GM19099 (cell line): Measurements from ENCODE around the gene HERC2.

Experiments used
- POLR2A ChIP-seq: IDR thresholded peaks from 3 replicates; pipeline ENCODE4 v1.6.1; 2011; ENCODE audit warnings: low read depth; ENCODE audit not compliant: insufficient read length; ENCODE audit errors: extremely low read depth

Gene HERC2

DNA sequence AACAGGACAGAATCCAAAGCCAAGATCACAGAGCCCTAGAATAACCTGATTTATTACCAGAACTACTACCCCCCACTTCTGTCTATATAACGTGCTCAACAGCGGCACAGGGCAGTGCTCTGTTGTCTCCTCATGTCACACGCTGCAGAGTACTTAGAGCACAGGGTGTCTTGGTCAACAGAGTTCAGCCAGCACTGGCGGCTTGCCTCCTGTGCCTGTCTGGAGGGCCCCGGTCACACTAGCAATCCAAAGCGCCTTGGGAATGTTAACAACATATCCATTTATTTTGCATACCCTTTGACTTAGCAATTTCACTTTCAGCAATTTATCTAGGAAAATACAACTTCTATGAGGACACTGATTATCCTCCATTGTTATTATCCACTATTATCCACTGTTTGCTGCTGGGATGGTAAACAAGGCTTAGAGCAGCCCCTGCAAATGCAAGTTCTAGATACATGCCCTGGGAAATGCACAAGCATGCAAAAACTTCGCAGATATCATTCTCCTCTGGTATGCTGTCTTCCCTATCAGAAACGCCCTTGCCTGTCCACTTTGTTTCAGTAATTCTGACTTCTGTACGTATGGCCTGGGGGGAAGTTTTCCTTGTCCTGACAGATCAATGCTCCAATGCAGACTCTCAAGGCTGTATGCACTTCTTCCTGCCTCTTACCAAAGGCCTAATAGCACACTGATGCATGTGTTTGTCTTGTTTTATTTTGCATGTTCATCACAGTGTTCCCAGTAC, 136.7 kb downstream of the HERC2 start:
- TF ChIP-seq POLR2A, result no peak

DNA sequence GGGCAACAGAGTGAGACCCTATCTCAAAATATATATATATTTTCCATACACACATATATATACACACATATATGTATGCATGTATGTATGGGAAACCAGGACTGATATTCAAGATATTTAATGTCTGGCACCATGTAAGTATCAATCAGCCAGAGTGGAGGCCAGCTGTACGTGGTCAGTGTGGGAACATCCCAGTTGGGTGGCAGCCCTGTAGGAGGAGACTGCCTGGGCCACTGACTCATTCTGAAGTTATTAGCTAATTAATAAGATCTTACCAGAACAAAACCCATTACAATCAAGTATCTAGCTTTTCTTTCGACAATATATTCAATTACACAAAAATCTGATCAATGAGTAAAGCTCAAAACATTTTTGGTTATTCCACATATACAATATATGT, 137.8 kb downstream of the HERC2 start:
- no peak for TF ChIP-seq POLR2A

DNA sequence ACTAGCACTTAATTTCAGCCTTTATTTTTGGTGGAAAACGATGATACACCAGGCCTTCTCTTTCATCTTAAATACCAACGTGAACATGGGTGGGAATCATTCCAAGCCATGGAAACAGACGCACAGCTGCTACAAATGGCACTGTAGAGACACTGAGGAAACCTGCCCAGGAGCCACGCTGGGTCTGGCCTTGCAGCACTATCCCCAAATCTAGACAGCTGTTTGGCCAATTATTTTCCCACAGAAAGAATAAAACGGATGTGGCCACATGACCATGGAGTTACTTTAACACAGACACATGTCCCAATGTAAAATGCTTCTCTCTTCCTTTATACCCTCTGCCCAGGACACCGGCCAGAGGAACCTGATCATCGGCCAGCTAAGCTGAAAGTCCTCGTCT, 139.2 kb downstream of the HERC2 start:
- no peak for TF ChIP-seq POLR2A

DNA sequence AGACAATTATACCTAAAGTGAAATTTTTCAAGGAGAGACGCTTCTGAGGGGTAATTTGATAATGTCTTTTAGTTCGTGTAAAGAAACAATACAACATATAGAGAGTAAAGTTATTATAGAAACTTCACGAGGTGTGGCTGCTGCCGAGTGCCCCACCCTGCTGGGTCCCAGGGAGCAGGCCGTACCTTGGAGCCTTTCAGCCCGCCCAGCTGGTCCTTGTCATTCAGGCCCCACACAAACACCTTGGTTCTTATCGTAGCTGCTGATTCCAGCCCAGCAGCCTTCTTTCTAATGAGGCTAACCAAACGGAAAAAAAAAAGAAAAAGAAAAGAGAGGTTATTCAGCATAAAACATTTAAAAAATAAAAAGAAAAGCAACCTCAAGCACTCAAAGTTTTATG, 139.8 kb downstream of the HERC2 start:
- TF ChIP-seq POLR2A, result no peak

DNA sequence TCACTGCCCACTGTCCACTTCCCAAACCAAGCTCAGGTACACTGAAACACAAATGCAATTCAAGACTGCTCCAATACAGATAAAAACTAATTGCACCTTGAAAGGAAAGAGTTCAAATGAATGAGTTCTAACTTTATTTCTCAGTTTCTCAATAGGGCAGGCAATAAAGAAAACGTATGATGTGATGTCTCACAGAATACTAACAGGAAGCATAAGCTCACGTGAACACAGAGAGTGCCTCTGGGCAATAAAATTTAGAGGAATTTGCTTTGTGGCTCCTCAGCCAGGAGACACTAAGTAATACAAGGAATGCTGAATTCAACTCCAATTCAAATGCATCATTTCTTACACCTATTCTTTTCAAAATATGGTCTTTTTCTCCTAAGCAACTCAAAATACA, 140.6 kb downstream of the HERC2 start:
- TF ChIP-seq POLR2A, result no peak

DNA sequence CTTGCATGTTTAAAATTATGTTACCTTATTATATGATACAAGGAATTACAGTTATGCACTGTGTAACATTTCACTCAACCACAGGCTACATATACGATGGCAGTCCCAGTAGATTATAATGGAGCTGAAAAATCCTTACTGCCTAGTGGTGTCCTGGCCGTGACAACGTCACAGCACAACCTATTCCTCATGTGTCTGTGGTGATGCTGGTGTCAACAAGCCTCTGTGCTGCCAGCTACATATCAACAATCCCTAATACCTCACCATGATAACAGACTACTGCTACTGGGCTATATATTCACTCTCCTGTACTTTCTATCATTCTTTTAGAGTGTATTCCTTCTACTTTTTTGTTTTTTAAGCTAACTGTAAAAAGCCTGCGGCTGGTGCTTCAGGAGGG, 142.7 kb downstream of the HERC2 start:
- TF ChIP-seq POLR2A, result no peak

DNA sequence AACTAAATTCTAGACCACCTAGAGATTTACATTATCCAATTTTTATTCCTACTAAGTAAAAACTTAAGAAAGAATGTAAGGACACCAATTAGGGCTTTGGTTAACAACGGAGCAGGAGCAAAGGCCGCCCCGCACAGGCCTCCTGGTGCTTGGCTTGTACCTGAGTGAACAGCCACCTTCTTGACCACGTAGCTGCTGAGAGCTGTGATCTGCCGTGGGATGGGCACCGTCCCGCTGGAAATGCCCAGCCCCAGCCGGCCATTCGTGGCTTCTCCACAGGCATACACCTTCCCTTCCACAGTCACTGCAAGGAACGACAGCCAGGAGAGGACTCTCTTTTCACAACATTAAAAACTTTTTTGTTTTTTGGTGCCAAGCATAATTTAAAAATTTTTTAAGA, 143.3 kb downstream of the HERC2 start:
- no peak for TF ChIP-seq POLR2A

DNA sequence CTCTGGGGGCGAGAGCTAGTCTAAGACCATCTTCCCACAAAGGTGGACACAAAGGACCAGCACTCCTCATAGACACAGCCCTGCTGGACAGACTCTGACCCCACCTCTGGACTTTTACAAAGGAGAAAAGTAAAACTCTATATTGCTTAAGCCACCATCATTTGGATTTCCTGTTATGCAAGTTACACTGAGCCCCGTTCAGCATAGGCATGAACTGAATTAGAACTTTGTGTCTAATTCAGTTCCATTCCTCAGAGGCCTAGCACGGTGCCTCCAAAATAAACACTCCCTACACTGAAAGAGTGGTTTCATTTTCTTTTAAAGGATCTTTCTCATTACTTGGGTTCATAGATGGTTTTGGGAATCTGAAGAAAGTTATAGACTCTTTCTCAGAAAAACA, 143.7 kb downstream of the HERC2 start:
- no peak for TF ChIP-seq POLR2A

DNA sequence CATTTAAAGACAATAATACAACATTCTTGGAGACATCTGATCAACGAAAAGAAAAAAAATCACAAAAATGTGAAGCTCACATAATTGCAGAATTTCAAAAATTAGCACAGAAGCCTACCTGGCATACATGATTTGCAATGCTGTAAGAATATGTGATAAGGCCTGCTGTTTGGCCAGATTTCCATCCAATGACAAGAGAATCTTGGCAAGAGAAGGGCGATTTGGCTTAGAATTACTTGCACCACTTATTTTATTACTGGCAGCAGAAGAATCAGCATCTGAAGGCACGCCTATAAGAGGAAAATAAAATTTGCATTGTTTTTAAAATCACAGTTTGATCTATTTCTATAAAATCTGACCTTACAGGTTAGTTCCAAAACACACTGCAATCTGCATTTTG, 152.6 kb downstream of the HERC2 start:
- no peak for TF ChIP-seq POLR2A

DNA sequence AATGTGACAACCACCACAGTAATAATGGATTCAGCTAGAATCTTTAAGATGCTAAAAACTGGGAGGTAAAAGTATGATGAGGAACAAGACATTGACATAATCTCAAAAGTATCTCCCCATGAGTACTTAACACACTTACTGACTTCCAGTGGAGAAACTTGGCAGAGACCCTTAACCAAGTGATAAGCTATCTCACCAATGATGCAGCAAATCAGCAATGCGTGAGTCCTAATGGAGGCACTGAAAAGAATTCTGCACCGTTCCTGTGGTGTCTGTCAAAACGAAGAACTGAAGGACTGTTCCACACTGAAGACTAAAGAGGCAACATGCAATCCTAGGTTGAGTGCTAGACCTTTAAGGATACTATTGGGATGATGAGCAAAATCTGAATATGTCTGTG, 154.9 kb downstream of the HERC2 start:
- TF ChIP-seq POLR2A, result no peak

DNA sequence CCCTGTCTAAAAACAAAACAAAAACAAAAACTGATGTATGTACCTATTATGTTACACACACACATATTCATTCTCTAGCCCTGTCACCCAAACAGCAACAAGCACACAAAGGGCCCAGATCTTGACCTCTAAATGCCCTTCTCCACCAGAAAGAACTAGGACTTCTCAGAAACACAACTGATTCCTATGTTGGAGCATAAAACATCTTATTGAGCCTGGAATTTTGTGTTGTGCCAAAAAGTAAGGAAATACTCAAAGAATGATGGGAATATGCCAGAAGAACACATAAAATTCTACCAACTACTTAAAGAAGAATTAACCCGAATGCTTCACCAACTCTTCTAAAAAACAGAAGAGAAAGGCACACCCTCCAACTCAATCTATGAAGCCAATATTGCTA, 156.2 kb downstream of the HERC2 start:
- TF ChIP-seq POLR2A, result no peak

DNA sequence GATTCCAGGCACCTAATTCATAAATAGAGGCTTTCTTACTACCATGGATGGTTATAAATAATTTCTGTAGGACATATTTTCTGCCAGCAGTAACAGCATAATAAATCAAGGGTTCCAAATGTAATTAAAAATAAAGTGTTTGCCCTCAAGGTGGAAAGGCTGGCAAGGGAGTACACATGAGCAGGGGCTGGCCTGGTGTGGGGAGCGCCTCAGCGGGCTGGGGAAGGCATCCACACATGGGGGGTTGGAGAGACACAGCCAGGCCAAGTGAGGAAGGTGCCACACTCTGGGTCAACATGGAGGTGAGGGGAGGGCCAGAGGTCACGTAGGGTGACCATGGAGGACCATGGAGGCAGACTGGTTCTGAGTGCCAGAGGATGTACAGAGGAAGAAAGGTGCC, 157.1 kb downstream of the HERC2 start:
- no peak for TF ChIP-seq POLR2A

DNA sequence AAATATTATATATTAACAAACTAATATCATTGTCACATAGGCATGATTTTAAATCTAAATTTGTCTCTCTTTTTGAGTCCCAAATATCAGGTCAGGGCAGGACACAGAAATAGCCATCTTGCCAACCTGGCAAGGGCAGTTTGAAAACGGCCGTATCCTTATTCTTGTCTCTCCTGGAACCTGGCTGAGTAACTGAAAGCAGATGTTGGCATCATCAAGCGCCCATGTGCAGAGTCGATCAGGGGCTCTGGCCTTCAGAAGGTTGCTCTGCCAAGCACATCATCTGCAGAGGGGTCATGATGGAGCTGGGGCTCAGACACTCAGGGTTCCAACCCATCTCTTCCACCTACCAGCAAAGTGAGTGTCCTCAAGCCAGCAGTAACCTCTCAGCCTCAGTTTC, 167.7 kb downstream of the HERC2 start:
- no peak for TF ChIP-seq POLR2A

DNA sequence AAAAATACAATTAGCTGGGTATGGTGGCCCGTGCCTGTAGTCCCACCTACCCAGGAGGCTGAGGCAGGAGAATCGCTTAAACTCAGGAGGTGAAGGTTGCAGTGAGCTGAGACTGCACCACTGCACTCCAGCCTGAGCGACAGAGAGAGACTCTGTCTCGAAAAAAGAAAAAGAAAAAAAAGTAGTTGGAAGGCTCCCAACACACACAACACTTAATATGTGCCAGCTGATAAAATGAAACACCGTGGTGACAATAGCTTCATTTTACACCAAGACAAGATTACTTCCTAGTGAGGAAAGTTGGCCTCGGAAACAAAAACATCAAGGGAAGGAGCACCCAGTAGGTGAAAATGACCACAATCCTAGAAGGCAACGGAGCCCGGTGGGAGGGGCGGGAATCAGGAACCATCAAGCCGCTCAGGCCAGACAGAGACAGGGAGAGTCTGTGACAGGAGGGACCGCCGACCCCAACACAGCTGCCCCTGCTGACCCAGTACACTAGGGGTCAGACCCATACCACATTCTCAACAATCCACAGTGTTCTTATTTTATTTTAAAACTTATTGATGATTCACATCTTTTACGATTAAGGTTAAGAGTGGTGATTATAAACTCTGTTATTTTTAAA, 168.4 kb downstream of the HERC2 start:
- TF ChIP-seq POLR2A, result no peak

DNA sequence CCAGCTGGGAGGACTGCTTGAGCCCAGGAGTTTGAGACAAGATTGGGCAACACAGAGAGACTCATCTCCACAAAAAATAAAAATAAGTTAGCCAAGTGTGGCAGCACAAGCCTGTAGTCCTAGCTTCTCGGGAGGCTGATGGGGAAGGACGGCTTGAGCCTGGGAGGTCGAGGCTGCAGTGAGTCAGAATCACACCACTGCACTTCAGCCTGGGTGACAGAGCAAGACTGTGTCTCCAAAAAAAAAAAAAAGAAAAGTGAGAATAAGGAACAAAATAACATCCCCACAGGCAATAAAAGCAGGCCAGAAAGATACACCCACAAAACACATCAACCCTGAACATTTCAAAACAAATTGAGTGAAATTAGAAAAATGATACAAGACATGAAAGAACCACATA, 174.2 kb downstream of the HERC2 start:
- no peak for TF ChIP-seq POLR2A

DNA sequence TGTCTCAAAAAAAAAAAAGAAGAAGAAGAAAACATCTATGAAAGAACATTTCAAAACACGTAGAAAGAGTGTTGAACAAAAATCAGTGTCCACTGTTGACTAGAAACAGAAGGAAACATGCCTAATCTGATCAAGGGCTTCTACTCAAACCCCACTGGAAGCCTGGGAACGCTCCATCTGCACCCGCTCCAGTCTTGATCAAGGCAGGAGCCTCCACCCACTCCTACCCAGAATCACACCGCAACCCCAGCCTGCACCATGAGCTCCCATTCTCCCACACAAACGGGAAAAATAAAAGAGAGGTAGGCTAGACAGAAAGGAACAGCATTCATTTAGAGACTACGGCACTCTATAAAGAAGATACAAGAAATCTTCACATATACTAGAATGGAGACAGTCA, 181.9 kb downstream of the HERC2 start:
- TF ChIP-seq POLR2A, result no peak

DNA sequence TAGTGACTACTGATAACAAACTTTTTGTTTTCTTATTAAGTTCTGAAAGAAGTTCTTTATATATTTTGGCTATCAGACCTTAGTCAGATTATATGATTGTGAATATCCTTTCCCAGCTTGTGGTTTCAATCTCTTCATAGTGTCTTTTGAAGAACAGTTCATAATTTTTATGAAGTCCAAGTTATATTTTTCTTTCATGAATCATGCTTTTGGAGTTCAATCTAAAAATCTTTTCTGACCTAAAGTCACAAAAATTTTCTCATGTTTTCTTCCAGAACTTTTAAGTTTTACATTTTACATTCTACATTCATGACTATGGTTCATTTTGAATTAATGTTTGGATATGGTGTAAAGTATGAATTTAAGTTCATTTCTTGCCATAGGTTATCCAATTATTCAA, 188.7 kb downstream of the HERC2 start:
- no peak for TF ChIP-seq POLR2A
